22Rv1 (cell line): ENCODE data around the gene CKS2.

Experiments used
- H3K27ac ChIP-seq: fragments of 450-650 bp; 2 replicates; pipeline ENCODE4 v1.5.1; 2017
- CTCF ChIP-seq: fragments of 450-650 bp; IDR thresholded peaks from 2 replicates; pipeline ENCODE4 v1.5.1; 2017; ENCODE audit warnings: mild to moderate bottlenecking
- ZFX ChIP-seq: fragments of 450-650 bp; IDR thresholded peaks from 2 replicates; pipeline ENCODE4 v1.6.1; 2017; ENCODE audit warnings: antibody characterized with exemption, borderline replicate concordance

The CKS2 gene

GRCh38 chr9:89359751-89360261 is 48.8 kb downstream of the CKS2 start:
- TF ChIP-seq CTCF (no peak), ZFX (no peak)
- no peak overlapping the region for H3K27ac ChIP-seq

GRCh38 chr9:89360465-89360864 is 49.5 kb downstream of the CKS2 start:
- no peak overlapping the region for H3K27ac ChIP-seq
- TF ChIP-seq CTCF: no peak
- no peak for TF ChIP-seq ZFX

DNA sequence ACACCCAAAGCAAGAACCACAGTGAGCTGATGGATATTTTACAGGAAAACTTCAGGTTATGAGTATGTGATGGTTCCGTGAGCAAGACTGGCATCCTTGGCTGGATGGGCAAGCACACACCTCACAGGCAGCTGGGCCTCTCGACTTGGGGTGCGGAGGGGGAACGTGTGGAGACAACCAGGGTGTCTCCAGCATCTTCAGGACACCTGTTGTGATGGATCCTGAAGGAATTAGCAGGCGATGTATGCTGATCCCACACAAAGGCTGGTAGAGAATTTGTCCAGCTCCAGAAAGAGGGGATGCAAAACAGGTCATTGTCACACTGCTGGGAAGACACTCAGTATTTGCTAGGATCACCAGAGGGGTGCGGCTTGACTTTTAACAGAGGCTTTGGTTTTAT is 50.0 kb downstream of the CKS2 start:
- TF ChIP-seq ZFX (no peak), CTCF (no peak)
- no peak overlapping the region for H3K27ac ChIP-seq

- no peak overlapping the region for H3K27ac ChIP-seq
- TF ChIP-seq ZFX: no peak
- TF ChIP-seq CTCF: no peak
Observed at GRCh38 chr9:89361816-89362646, 51.0 kb downstream of the CKS2 start.

GRCh38 chr9:89362647-89363310 is 51.8 kb downstream of the CKS2 start:
- H3K27ac ChIP-seq: no peak overlapping the region
- TF ChIP-seq ZFX (no peak), CTCF (no peak)

DNA sequence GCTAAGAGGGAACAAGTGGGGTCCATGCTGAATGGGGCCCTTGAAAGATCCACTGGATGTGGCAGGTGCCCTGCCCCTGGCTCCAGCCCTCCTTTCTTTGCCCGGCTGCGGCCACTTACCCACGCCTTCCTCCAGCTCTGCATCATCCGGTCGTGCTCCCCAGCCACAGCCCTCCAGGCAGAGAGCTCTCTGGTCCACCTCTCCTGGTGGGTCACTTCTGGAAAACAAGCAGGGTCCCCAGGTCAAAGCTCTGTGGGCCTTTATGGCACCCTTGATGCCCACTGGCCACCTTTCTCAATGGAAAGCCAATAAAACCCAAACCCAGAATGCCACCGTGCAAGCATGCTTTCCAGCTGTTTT is 52.3 kb downstream of the CKS2 start:
- no peak for TF ChIP-seq CTCF
- no peak for TF ChIP-seq ZFX
- H3K27ac ChIP-seq: no peak overlapping the region

- no peak overlapping the region for H3K27ac ChIP-seq
- TF ChIP-seq ZFX: no peak
- TF ChIP-seq CTCF: no peak
Observed at GRCh38 chr9:89363921-89364665, 53.1 kb downstream of the CKS2 start.
